Thyroid gland (tissue), 4 donors: ENCODE data around the gene DUSP8.

Experiments
- POLR2A ChIP-seq, 2 donors: fragments of 450-650 bp; IDR thresholded peaks; one replicate each; pipeline ENCODE4 v1.6.1; 2017; ENCODE audit warnings: antibody characterized with exemption in 2 of 2, mild to moderate bottlenecking in 2 of 2, moderate library complexity in 1 of 2
- TF ChIP-seq, protein P1 (sequence below), 6 experiments: fragments of 200-600 bp in 3 of 6; fragments of 450-650 bp in 3 of 6; sonication (generic) in 3 of 6; IDR thresholded peaks; one replicate each; pipeline ENCODE4 v1.5.1; 2016 to 2019; ENCODE audit warnings: antibody characterized with exemption in 6 of 6, mild to moderate bottlenecking in 2 of 6, inconsistent platforms in 1 of 6, moderate library complexity in 1 of 6

GRCh38 chr11:1514336-1515061 is 57.6 kb downstream of the DUSP8 start:
- TF ChIP-seq, protein P1, sequence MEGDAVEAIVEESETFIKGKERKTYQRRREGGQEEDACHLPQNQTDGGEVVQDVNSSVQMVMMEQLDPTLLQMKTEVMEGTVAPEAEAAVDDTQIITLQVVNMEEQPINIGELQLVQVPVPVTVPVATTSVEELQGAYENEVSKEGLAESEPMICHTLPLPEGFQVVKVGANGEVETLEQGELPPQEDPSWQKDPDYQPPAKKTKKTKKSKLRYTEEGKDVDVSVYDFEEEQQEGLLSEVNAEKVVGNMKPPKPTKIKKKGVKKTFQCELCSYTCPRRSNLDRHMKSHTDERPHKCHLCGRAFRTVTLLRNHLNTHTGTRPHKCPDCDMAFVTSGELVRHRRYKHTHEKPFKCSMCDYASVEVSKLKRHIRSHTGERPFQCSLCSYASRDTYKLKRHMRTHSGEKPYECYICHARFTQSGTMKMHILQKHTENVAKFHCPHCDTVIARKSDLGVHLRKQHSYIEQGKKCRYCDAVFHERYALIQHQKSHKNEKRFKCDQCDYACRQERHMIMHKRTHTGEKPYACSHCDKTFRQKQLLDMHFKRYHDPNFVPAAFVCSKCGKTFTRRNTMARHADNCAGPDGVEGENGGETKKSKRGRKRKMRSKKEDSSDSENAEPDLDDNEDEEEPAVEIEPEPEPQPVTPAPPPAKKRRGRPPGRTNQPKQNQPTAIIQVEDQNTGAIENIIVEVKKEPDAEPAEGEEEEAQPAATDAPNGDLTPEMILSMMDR (IDR thresholded peaks at IDR 0.05) = no peak
- TF ChIP-seq POLR2A (IDR thresholded peaks at IDR 0.05) = peak in 1 of 2 donors; percentile 3
